NCI-H748 (cell line): ENCODE data around the gene MINDY4.

ENCODE experiments used
- DNase-seq: peaks from one replicate; lab custom pipeline; 2025; ENCODE audit not compliant: unreplicated experiment; lab: John Stamatoyannopoulos, UW

Gene MINDY4

GRCh38 chr7:30851651-30852307 lies 80.6 kb downstream of the MINDY4 start:
- no peak for DNase-seq

- DNase-seq = no peak
Observed at GRCh38 chr7:30852308-30852684, 81.1 kb downstream of the MINDY4 start.

- DNase-seq = no peak
Observed at GRCh38 chr7:30852744-30853288, 81.6 kb downstream of the MINDY4 start.

- no peak for DNase-seq
Observed at GRCh38 chr7:30853576-30853975, 82.4 kb downstream of the MINDY4 start.

- DNase-seq = no peak
Observed at GRCh38 chr7:30855936-30856335, 84.7 kb downstream of the MINDY4 start.

- DNase-seq = no peak
Observed at GRCh38 chr7:30858576-30858975, 87.4 kb downstream of the MINDY4 start.

- DNase-seq = no peak
Observed at GRCh38 chr7:30859202-30859939, 88.2 kb downstream of the MINDY4 start.

GRCh38 chr7:30859940-30860496 lies 88.8 kb downstream of the MINDY4 start:
- no peak for DNase-seq

- no peak for DNase-seq
Observed at GRCh38 chr7:30861612-30862011, 90.4 kb downstream of the MINDY4 start.

GRCh38 chr7:30862995-30863705 lies 91.9 kb downstream of the MINDY4 start:
- DNase-seq = no peak

- DNase-seq = no peak
Observed at GRCh38 chr7:30863706-30864035, 92.5 kb downstream of the MINDY4 start.

- no peak for DNase-seq
Observed at GRCh38 chr7:30864101-30864500, 92.9 kb downstream of the MINDY4 start.

GRCh38 chr7:30865076-30865475 lies 93.9 kb downstream of the MINDY4 start:
- no peak for DNase-seq

GRCh38 chr7:30865821-30866220 lies 94.6 kb downstream of the MINDY4 start:
- no peak for DNase-seq

- no peak for DNase-seq
Observed at GRCh38 chr7:30866939-30867338, 95.7 kb downstream of the MINDY4 start.

GRCh38 chr7:30867483-30867882 lies 96.3 kb downstream of the MINDY4 start:
- DNase-seq = no peak

GRCh38 chr7:30869794-30870611 lies 98.8 kb downstream of the MINDY4 start:
- no peak for DNase-seq

GRCh38 chr7:30870821-30871518 lies 99.8 kb downstream of the MINDY4 start:
- DNase-seq = no peak

GRCh38 chr7:30871655-30872054 lies 100.4 kb downstream of the MINDY4 start:
- DNase-seq = no peak

GRCh38 chr7:30873207-30873606 lies 102.0 kb downstream of the MINDY4 start:
- DNase-seq = no peak
